ENCODE data around the gene RAX2. TPM values are rescaled to one million over a fixed set of nuclear protein-coding genes. Genes with fewer than 3 reads are reported as not detected.
A peak's percentile ranks its signal among the peaks of the same experiment; 100 is the strongest.

Gene RAX2
- total RNA-seq, 1 experiment from 2014 or later: not detected

DNA sequence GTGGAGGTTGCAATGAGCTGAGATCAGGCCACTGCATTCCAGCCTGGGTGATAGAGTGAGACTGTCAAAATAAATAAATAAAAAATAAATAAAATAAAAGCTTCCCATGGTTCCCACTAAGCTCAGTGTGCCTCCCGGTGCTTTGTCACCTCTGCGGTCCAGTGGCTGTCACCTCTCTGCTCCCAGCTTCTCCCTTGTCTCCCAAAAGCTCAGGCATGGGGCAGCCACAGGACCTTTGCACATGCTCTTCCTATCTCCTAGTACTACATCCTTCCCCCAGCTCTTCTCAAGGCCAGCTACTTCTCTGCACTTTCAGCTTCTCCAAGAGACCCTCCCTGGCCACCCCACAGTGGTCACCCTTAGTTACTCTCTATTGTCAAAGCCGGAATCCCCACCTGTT is 21.8 kb upstream of the RAX2 start:
- Histone ChIP-seq H3K9me2 (replicated peaks; ENCODE audit: insufficient read depth, low read length) (no peaks in the 10 kb centered on the region), H3K4me3 (ENCODE audit: low read length) (no peak overlapping the region), H3K36me3 (ENCODE audit: insufficient read depth, low read length) (no peaks in the 10 kb centered on the region), H3K4me2 (ENCODE audit: low read depth, low read length, poor library complexity, severe bottlenecking) (no peak overlapping the region), H3K9ac (ENCODE audit: low read length) (no peak overlapping the region), H3K27ac (ENCODE audit: low read length) (no peak overlapping the region), H3K27me3 (ENCODE audit: low read length) (peaks cover 3% of the 10 kb centered on the region; the same call in 1 of the 2 replicates), H3K79me2 (ENCODE audit: low read length) (no peaks in the 10 kb centered on the region), H3K4me1 (ENCODE audit: low read length) (no peaks in the 10 kb centered on the region), H3K9me3 (ENCODE audit: low read length) (no peaks in the 10 kb centered on the region; the same call in 1 of the 2 replicates), H2AFZ (ENCODE audit: low read length) (no peak overlapping the region), H4K20me1 (ENCODE audit: insufficient read depth, low read depth, low read length) (no peaks in the 10 kb centered on the region)
- no peak for DNase-seq

DNA sequence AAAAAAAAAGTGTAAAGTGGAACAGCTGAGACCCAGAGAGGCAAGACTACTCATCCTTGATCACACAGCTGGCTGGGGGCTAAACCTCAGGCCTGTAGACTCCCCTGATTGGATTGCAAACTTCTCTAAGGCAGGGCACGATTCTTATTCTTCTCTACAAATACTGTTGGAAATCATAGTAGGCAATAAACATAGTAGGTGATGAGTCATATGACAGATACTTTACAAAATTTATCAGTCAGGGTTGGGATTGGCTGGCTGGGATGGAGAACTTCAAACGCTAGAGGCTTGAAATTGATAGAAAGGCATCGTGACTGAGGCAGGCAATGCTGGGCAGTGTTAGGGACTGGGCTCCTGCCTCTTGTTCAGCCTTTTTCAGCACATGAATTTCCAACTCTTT is 20.1 kb upstream of the RAX2 start:
- H3K9ac ChIP-seq (ENCODE audit: low read length): no peak overlapping the region
- no peak overlapping the region for H3K4me3 ChIP-seq (ENCODE audit: low read length)
- H3K27me3 ChIP-seq (ENCODE audit: low read length): peaks cover 3% of the 10 kb centered on the region; the same call in 1 of the 2 replicates
- H3K27ac ChIP-seq (ENCODE audit: low read length): no peak overlapping the region
- no peaks in the 10 kb centered on the region for H3K4me1 ChIP-seq (ENCODE audit: low read length)
- no peaks in the 10 kb centered on the region for H3K36me3 ChIP-seq (ENCODE audit: insufficient read depth, low read length)
- H3K79me2 ChIP-seq (ENCODE audit: low read length): no peaks in the 10 kb centered on the region
- H3K9me3 ChIP-seq (ENCODE audit: low read length): no peaks in the 10 kb centered on the region; the same call in 1 of the 2 replicates
- H4K20me1 ChIP-seq (ENCODE audit: insufficient read depth, low read depth, low read length): no peaks in the 10 kb centered on the region
- H3K4me2 ChIP-seq (ENCODE audit: low read depth, low read length, poor library complexity, severe bottlenecking): no peak overlapping the region
- H3K9me2 ChIP-seq (replicated peaks; ENCODE audit: insufficient read depth, low read length): no peaks in the 10 kb centered on the region
- no peak overlapping the region for H2AFZ ChIP-seq (ENCODE audit: low read length)
- DNase-seq: no peak

DNA sequence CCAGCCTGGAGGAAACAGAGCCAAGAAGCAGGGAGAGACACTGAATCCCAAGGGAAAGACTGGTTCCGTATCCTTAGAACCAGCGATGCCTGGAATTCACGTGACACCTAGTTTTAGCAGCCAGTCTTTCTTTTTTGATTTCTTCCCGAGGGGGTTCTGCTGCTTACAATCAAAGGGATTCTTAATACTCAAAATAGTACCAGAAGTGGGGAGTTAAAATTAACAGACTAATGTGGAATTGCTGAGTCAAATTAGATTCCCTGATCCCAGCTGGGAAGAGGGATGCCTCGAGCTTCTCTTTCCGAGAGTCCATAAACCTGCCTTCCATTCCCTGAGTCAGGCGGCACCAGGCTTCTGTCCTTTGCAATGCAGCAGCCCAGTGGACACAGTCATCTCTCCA is 18.9 kb upstream of the RAX2 start:
- Histone ChIP-seq H3K9me2 (replicated peaks; ENCODE audit: insufficient read depth, low read length) (no peaks in the 10 kb centered on the region), H2AFZ (ENCODE audit: low read length) (no peak overlapping the region), H3K4me2 (ENCODE audit: low read depth, low read length, poor library complexity, severe bottlenecking) (no peak overlapping the region), H4K20me1 (ENCODE audit: insufficient read depth, low read depth, low read length) (no peaks in the 10 kb centered on the region), H3K4me1 (ENCODE audit: low read length) (no peaks in the 10 kb centered on the region), H3K79me2 (ENCODE audit: low read length) (no peaks in the 10 kb centered on the region), H3K9me3 (ENCODE audit: low read length) (no peaks in the 10 kb centered on the region), H3K36me3 (ENCODE audit: insufficient read depth, low read length) (no peaks in the 10 kb centered on the region), H3K4me3 (ENCODE audit: low read length) (no peak overlapping the region), H3K9ac (ENCODE audit: low read length) (no peak overlapping the region), H3K27ac (ENCODE audit: low read length) (no peak overlapping the region), H3K27me3 (ENCODE audit: low read length) (no peaks in the 10 kb centered on the region)
- no peak for DNase-seq

DNA sequence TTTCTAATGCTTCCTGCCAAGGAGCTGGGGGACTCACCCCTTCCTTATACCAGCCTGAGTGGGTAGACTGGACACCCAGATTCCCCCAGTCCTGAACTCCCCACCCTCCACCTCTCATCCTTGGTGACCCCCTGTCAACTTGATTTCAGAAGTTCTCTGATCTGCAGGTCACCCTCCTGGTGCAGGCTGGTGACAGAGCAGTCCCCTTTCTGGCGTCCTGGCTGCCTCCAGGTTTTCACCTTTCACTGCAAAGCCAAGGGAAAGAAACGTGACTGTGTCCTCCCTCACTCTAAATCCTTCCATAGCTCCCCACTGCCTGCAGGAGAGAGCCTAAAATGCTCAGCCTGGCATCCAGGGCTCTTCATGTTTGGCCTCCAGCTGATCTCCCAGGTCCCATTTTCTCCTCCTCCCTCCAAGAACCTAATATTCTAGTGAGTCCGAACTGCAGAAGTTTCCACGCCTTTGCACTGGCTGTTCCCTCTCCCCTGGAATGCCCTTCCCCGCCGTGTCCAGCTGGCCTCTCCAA is 18.2 kb upstream of the RAX2 start:
- Histone ChIP-seq H3K36me3 (ENCODE audit: insufficient read depth, low read length) (no peaks in the 10 kb centered on the region), H3K79me2 (ENCODE audit: low read length) (no peaks in the 10 kb centered on the region), H3K4me3 (ENCODE audit: low read length) (no peak overlapping the region), H3K9me3 (ENCODE audit: low read length) (no peaks in the 10 kb centered on the region), H3K4me2 (ENCODE audit: low read depth, low read length, poor library complexity, severe bottlenecking) (no peak overlapping the region), H3K27ac (ENCODE audit: low read length) (no peak overlapping the region), H2AFZ (ENCODE audit: low read length) (no peak overlapping the region), H3K9ac (ENCODE audit: low read length) (no peak overlapping the region), H3K4me1 (ENCODE audit: low read length) (no peaks in the 10 kb centered on the region), H3K9me2 (replicated peaks; ENCODE audit: insufficient read depth, low read length) (no peaks in the 10 kb centered on the region), H3K27me3 (ENCODE audit: low read length) (no peaks in the 10 kb centered on the region), H4K20me1 (ENCODE audit: insufficient read depth, low read depth, low read length) (no peaks in the 10 kb centered on the region)
- no peak for DNase-seq

DNA sequence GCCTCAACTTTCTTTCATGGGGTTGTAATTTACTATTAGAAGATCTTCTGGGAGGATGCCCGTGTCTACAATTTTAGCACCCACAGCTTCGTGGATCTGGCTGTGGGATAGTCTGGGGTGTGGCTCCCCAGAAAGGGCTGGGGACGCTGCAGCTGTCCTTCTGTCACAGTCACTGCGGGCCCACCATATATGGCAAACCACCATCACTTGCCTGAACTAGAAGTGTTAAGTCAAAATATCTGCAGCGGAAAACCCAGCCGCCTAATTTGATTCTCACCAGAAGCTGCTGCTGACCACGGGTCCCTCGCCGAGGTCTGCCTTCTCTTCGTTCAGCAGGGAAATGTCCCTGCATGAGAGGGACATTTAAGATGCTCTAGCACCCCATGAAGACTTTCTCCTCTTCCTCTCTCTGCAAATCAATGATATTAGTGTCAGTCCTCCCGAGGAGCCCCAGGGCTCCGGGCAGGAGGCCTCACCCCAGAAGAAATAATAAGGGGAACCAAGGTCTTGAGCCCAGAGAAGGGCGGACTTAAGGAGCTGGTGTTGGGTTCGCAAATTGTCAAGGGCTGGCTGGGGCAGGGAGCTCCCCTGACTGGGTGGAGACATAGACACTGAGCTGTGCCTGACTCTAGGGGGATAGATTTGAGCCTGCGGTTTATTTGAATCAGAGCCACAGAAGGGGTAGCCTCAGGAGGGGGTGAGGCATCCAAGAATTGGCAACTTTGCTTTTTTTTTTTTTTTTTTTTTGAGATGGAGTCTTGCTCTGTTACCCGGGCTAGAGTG is 17.2 kb upstream of the RAX2 start:
- no peak overlapping the region for H3K9ac ChIP-seq (ENCODE audit: low read length)
- no peaks in the 10 kb centered on the region for H3K79me2 ChIP-seq (ENCODE audit: low read length)
- no peak overlapping the region for H2AFZ ChIP-seq (ENCODE audit: low read length)
- H3K4me2 ChIP-seq (ENCODE audit: low read depth, low read length, poor library complexity, severe bottlenecking): no peak overlapping the region
- no peak overlapping the region for H3K27ac ChIP-seq (ENCODE audit: low read length)
- DNase-seq: peak; percentile 45
- H4K20me1 ChIP-seq (ENCODE audit: insufficient read depth, low read depth, low read length): no peaks in the 10 kb centered on the region
- no peaks in the 10 kb centered on the region for H3K9me3 ChIP-seq (ENCODE audit: low read length)
- H3K4me3 ChIP-seq (ENCODE audit: low read length): no peak overlapping the region
- H3K36me3 ChIP-seq (ENCODE audit: insufficient read depth, low read length): no peaks in the 10 kb centered on the region
- H3K4me1 ChIP-seq (ENCODE audit: low read length): no peaks in the 10 kb centered on the region
- H3K27me3 ChIP-seq (ENCODE audit: low read length): no peaks in the 10 kb centered on the region
- no peaks in the 10 kb centered on the region for H3K9me2 ChIP-seq (replicated peaks; ENCODE audit: insufficient read depth, low read length)

DNA sequence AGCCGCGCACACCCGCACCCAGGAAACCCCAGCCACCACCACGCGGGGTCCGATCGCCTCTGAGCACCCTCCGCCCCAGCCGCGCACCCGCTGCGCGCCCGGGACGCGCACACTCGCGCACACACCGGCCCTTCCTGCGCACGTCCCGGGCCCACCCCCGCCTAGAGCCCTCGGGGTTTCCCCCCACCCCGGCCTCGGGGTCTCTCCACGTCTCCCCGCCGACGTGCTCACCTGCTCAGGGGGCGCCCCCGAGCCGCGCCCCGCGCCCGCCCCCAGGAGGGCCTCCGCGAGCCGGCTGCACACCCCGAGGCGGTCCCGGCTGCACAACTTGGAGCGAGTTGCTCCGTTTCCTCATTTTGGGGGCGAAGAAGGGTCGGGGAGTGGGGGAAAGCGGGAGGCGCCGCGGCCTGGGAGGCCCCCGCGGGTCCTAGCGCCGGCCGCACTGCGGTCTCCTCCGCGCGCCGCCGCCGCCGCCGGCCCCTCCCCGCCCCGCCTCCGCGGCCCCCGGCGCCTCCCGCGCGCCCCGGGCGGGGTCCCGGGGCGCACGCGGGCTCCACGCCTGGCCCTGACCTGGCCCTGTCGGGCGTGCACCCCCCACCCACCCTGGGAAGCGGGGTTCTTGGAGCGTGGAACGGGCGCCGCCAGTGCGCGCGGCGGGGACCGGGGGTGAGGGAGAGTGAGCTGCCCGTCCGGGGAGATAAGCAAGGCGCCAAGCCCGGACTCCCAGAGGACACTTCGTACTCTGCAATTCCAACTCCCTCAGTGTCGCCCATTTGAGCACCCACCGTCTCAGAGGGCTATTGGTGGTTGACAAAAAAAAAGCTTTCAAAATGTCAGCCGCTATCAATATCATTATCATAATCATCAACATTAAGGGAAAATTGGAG is 14.2 kb upstream of the RAX2 start, which contains the start of gene MATK:
Gene MATK (minus strand): TSS at position 444 of the 887 bp plus-strand sequence. CDS start 1,246 bp downstream, outside the sequence.
- Histone ChIP-seq H4K20me1 (ENCODE audit: insufficient read depth, low read depth, low read length) (no peaks in the 10 kb centered on the region), H3K4me1 (ENCODE audit: low read length) (no peaks in the 10 kb centered on the region), H3K27ac (ENCODE audit: low read length) (no peak within 1 kb of the TSS), H2AFZ (ENCODE audit: low read length) (no peak within 1 kb of the TSS), H3K36me3 (ENCODE audit: insufficient read depth, low read length) (no peaks in the 10 kb centered on the region), H3K79me2 (ENCODE audit: low read length) (no peaks in the 10 kb centered on the region), H3K9me3 (ENCODE audit: low read length) (peaks cover 7% of the 10 kb centered on the region; the same call in 1 of the 2 replicates), H3K9ac (ENCODE audit: low read length) (no peak within 1 kb of the TSS), H3K4me2 (ENCODE audit: low read depth, low read length, poor library complexity, severe bottlenecking) (no peak within 1 kb of the TSS), H3K27me3 (ENCODE audit: low read length) (no peaks in the 10 kb centered on the region), H3K9me2 (replicated peaks; ENCODE audit: insufficient read depth, low read length) (no peaks in the 10 kb centered on the region), H3K4me3 (ENCODE audit: low read length) (no peak within 1 kb of the TSS)
- no peak for DNase-seq

DNA sequence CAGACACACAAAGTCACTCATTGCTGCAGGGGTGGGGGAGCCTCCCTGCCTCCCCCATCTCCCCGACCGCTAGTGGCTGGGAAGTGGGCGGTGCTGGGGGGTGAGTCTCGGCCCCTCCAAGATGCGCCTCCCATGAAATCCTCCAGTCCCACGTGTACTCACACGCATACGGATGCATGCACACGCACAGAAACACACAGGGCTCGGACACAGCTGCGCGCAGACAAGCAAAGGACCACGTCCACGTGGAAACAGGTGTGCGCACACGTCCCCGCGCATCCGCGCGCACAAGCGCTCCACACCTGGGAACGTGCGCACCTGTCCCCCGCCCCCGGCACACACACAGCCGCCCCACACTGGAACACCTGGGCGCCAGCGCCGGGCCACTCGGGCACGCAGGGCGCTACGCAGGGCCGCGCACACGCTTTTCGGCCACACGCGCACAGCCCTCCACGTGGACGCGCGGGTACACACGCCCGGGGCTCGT is 13.5 kb upstream of the RAX2 start:
- Histone ChIP-seq H3K4me2 (ENCODE audit: low read depth, low read length, poor library complexity, severe bottlenecking) (no peak overlapping the region), H3K4me1 (ENCODE audit: low read length) (no peaks in the 10 kb centered on the region), H3K9me2 (replicated peaks; ENCODE audit: insufficient read depth, low read length) (no peaks in the 10 kb centered on the region), H3K27ac (ENCODE audit: low read length) (no peak overlapping the region), H3K36me3 (ENCODE audit: insufficient read depth, low read length) (no peaks in the 10 kb centered on the region), H3K79me2 (ENCODE audit: low read length) (no peaks in the 10 kb centered on the region), H3K4me3 (ENCODE audit: low read length) (no peak overlapping the region), H4K20me1 (ENCODE audit: insufficient read depth, low read depth, low read length) (no peaks in the 10 kb centered on the region), H3K9ac (ENCODE audit: low read length) (no peak overlapping the region), H3K27me3 (ENCODE audit: low read length) (no peaks in the 10 kb centered on the region), H3K9me3 (ENCODE audit: low read length) (peaks cover 11% of the 10 kb centered on the region; the same call in 1 of the 2 replicates), H2AFZ (ENCODE audit: low read length) (no peak overlapping the region)
- DNase-seq: no peak

All from Karpas-422 (cell line).